GM18870 (cell line): Measurements from ENCODE around the gene B3GNT7.
"Not testable (repeated sequence)": the region's sequence is repeated elsewhere in the genome, so short reads cannot be mapped to it uniquely, and the experiment has no call there.

Experiments used
- ATAC-seq: cut with Tn5 transposase; IDR thresholded peaks from one replicate; pipeline ENCODE4 v1.9.1; 2021; ENCODE audit warnings: moderate library complexity; ENCODE audit not compliant: unreplicated experiment

The B3GNT7 gene

GRCh38 chr2:231421051-231421580 is 25.6 kb downstream of the B3GNT7 start:
- ATAC-seq, result no peak

GRCh38 chr2:231422056-231422455 is 26.5 kb downstream of the B3GNT7 start:
- no peak for ATAC-seq

DNA sequence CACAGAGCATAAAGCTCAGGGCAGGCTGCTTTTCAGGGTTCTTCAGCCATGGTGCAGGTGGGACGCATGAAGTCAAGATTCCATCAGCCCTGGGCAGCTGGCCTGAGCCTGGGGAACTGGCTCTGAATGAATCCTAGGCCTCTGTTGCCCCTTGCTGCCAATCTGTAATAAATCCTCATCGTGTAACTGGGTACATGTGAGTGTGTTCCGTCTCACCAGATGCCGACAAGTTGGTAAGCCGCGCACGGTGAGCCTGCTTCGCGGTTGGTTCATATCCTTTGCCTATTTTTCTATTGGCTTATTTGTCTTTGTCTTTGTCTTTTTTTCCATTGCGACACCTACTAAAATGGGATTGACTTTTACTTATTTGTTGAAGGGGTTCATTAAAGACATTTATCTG is 27.7 kb downstream of the B3GNT7 start:
- no peak for ATAC-seq

DNA sequence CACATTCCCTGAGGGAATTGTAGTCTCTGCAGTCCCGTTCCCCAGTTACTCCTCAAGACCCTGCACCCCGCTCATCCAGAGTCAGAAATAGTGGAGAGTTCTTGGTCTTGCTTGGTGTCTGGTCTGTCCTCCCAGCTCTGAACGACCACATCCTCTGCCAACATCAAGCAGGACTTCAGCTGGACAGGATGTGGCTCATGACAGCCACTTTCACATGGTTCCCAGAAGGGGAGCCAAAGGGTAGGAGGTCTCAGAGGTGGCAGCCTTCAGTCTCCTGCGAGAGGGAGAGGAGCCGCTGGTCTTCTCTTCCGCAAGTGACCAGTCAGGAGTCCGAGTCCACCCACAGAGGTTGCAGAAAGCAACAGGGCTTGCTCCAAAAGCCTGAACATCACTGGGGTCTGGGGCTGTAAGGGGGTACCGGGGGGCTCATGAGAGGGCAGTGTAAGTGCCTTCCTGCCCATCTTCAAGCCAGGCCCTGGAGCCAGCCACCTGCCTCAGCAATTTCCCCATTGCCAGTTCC is 29.8 kb downstream of the B3GNT7 start:
- no peak for ATAC-seq

- ATAC-seq, result no peak
Observed at GRCh38 chr2:231425811-231426703, 30.5 kb downstream of the B3GNT7 start.

DNA sequence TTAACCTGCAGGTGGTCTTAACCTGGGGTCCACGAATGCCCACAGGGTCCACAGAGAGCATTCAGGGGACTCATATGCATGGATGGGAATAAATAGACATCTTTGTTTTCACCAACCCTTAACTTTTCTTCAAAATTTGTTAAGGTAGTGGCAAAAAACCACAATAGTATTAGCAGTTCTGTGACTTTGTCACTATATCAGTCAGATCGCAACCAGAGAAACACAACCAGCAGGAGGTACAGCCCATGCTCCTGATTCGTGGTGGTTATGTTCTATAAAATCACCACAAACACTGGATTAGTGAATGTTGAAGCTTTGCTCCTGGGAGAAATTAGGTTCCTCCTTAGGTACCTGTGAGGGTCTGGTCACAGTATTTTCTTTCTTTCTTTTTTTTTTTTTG is 31.6 kb downstream of the B3GNT7 start:
- no peak for ATAC-seq

DNA sequence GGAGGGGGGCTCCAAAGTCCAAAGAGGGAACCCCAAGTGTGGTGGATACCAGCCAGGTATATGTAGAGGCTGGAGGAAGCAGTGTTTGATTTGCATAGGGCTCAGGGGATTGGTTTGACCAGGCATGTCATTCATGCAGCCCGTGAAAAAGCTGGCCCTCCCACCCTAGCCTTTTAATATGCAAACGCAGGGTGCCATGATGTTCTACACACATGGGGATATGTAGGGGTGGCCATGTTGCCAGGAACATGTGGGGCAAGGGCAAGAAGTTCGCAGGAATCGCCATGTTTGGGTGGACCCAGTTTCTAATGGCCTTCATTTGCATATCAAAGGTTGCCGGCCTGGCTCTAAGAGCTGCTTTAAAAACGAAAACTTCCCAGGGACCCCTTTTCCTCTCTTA is 33.6 kb downstream of the B3GNT7 start:
- ATAC-seq, result no peak

GRCh38 chr2:231429901-231430300 is 34.4 kb downstream of the B3GNT7 start:
- ATAC-seq, result no peak

GRCh38 chr2:231430437-231430836 is 34.9 kb downstream of the B3GNT7 start:
- ATAC-seq, result not testable (repeated sequence)

- no peak for ATAC-seq
Observed at GRCh38 chr2:231431606-231432005, 36.1 kb downstream of the B3GNT7 start.

GRCh38 chr2:231433990-231434389 is 38.5 kb downstream of the B3GNT7 start:
- ATAC-seq, result no peak

DNA sequence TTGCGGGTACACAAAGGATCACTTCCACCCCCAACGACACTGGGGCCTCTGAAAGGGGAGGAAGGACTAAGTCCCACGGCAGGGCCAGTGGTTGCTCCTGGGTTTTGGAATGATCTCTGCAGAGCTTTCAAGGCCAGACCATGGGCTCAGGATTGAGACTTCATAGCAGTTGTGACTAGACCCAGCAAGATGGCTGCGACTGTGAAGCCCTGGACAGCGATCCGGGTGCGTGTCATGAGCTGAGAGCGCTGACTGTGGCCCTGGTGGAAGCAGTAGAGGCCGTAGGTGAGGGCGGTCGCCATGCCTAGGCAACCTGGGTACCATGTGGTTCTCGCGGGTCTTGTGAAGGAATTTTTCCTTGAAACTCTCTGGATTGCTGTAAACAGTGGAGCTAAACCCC is 41.4 kb downstream of the B3GNT7 start:
- ATAC-seq, result no peak

- ATAC-seq, result no peak
Observed at GRCh38 chr2:231449503-231450054, 54.1 kb downstream of the B3GNT7 start.

- no peak for ATAC-seq
Observed at GRCh38 chr2:231450548-231450989, 55.1 kb downstream of the B3GNT7 start.
